Suppressor macrophage treated with lipopolysaccharide for 1 hour (primary cell): ENCODE measurements around the gene PROS1.
A peak's percentile ranks its signal among the peaks of the same experiment; 100 is the strongest.

Experiments used
- DNase-seq, 3 donors: peaks; one replicate each; pipeline ENCODE4 v3.0.0-alpha.2; 2020 to 2022

Gene PROS1

GRCh38 chr3:93973131-93974126 lies at the start of gene PROS1:
TSS of gene PROS1 (minus strand) at chr3:93973896. CDS start at chr3:93973749, 147 bp downstream.
- DNase-seq, result peak; percentile 83 to 90 (median 85)

GRCh38 chr3:94020293-94020692 lies 46.6 kb upstream of the PROS1 start:
- DNase-seq, result no peak

- DNase-seq, result no peak
These were observed 46.0 kb upstream of the PROS1 start for GRCh38 chr3:94019659-94020058.

GRCh38 chr3:94015025-94015424 lies 41.3 kb upstream of the PROS1 start:
- no peak for DNase-seq

- DNase-seq, result no peak
These were observed 38.5 kb upstream of the PROS1 start for GRCh38 chr3:94012185-94012584.

GRCh38 chr3:94011233-94011711 lies 37.6 kb upstream of the PROS1 start:
- peak; percentile 46 to 72 (median 67) for DNase-seq

GRCh38 chr3:94009608-94010007 lies 35.9 kb upstream of the PROS1 start:
- DNase-seq, result no peak

GRCh38 chr3:94008253-94008652 lies 34.6 kb upstream of the PROS1 start:
- DNase-seq, result no peak

- DNase-seq, result peak; percentile 58 to 77 (median 76)
These were observed 30.7 kb upstream of the PROS1 start for GRCh38 chr3:94004301-94004910.

- DNase-seq, result no peak
These were observed 28.3 kb upstream of the PROS1 start for GRCh38 chr3:94001827-94002495.

- DNase-seq, result no peak
These were observed 27.5 kb upstream of the PROS1 start for GRCh38 chr3:94001191-94001590.

- DNase-seq, result no peak
These were observed 20.4 kb upstream of the PROS1 start for GRCh38 chr3:93994056-93994455.

GRCh38 chr3:93992207-93992606 lies 18.5 kb upstream of the PROS1 start:
- no peak for DNase-seq

GRCh38 chr3:93991631-93992030 lies 17.9 kb upstream of the PROS1 start:
- no peak for DNase-seq

- no peak for DNase-seq
These were observed 15.5 kb upstream of the PROS1 start for GRCh38 chr3:93989241-93989640.

- DNase-seq, result no peak
These were observed 15.1 kb upstream of the PROS1 start for GRCh38 chr3:93988764-93989163.

- no peak for DNase-seq
These were observed 14.6 kb upstream of the PROS1 start for GRCh38 chr3:93988283-93988682.

- DNase-seq, result no peak
These were observed 10.9 kb upstream of the PROS1 start for GRCh38 chr3:93984618-93985017.

GRCh38 chr3:93983408-93983807 lies 9.7 kb upstream of the PROS1 start:
- DNase-seq, result no peak

- DNase-seq, result no peak
These were observed 8.0 kb upstream of the PROS1 start for GRCh38 chr3:93981649-93982048.

GRCh38 chr3:93979850-93980676 lies 6.4 kb upstream of the PROS1 start, which contains the start of gene ARL13B:
TSS of gene ARL13B (plus strand) at chr3:93980155. CDS start at chr3:93980424, 269 bp downstream.
- DNase-seq, result peak; percentile 97 to 99 (median 98)

GRCh38 chr3:93969997-93970396 lies 3.7 kb downstream of the PROS1 start:
- no peak for DNase-seq
